SW 1271 (cell line): ENCODE measurements around the gene PCYOX1L.
A peak's percentile ranks its signal among the peaks of the same experiment; 100 is the strongest.

ENCODE experiments used
- DNase-seq, 2 experiments: peaks; one replicate each; lab custom pipeline; 2025; lab: John Stamatoyannopoulos, UW

The PCYOX1L gene

GRCh38 chr5:149367972-149368645 is 10.3 kb downstream of the PCYOX1L start:
- no peak for DNase-seq

- DNase-seq, result no peak
These were observed 13.0 kb downstream of the PCYOX1L start for GRCh38 chr5:149370878-149371277.

- peak in 1 of 2 experiments; percentile 47 for DNase-seq
These were observed 13.6 kb downstream of the PCYOX1L start for GRCh38 chr5:149371296-149371962.

- DNase-seq, result no peak
These were observed 14.4 kb downstream of the PCYOX1L start for GRCh38 chr5:149372076-149372795.

- DNase-seq, result no peak
These were observed 15.1 kb downstream of the PCYOX1L start for GRCh38 chr5:149372932-149373331.

- no peak for DNase-seq
These were observed 16.5 kb downstream of the PCYOX1L start for GRCh38 chr5:149374303-149374702.

- DNase-seq, result no peak
These were observed 17.0 kb downstream of the PCYOX1L start for GRCh38 chr5:149374801-149375200.

GRCh38 chr5:149375434-149375833 is 17.6 kb downstream of the PCYOX1L start:
- DNase-seq, result no peak

- DNase-seq, result no peak
These were observed 18.3 kb downstream of the PCYOX1L start for GRCh38 chr5:149376104-149376503.

- DNase-seq, result no peak
These were observed 19.0 kb downstream of the PCYOX1L start for GRCh38 chr5:149376711-149377447.

GRCh38 chr5:149378241-149378820 is 20.5 kb downstream of the PCYOX1L start:
- no peak for DNase-seq

GRCh38 chr5:149379177-149379761 is 21.4 kb downstream of the PCYOX1L start, which contains the start of gene IL17B:
Gene IL17B (minus strand): TSS chr5:149379292. CDS start chr5:149379225, 67 bp downstream.
- no peak for DNase-seq

GRCh38 chr5:149379818-149380374 is 22.1 kb downstream of the PCYOX1L start:
- no peak for DNase-seq

GRCh38 chr5:149380466-149381121 is 22.7 kb downstream of the PCYOX1L start:
- DNase-seq, result no peak

GRCh38 chr5:149381261-149381985 is 23.6 kb downstream of the PCYOX1L start:
- DNase-seq, result no peak

GRCh38 chr5:149381986-149382338 is 24.1 kb downstream of the PCYOX1L start:
- peak in 1 of 2 experiments; percentile 64 for DNase-seq

- no peak for DNase-seq
These were observed 24.8 kb downstream of the PCYOX1L start for GRCh38 chr5:149382517-149383220.

- no peak for DNase-seq
These were observed 25.6 kb downstream of the PCYOX1L start for GRCh38 chr5:149383399-149383798.

GRCh38 chr5:149386166-149386565 is 28.3 kb downstream of the PCYOX1L start:
- no peak for DNase-seq
